Hematopoietic multipotent progenitor cell treated with erythropoietin and hydrocortisone succinate and interleukin-3 and kit ligand, for 15 days (in vitro differentiated cells): Measurements from ENCODE around the gene DUSP7.

Experiments used
- DNase-seq: peaks from one replicate; pipeline ENCODE4 v3.0.0-alpha.2; 2015; ENCODE audit warnings: low spot score

Gene DUSP7

GRCh38 chr3:52028572-52028971 lies 27.8 kb downstream of the DUSP7 start:
- no peak for DNase-seq

GRCh38 chr3:52026041-52026440 lies 30.3 kb downstream of the DUSP7 start:
- no peak for DNase-seq

GRCh38 chr3:52025453-52025852 lies 30.9 kb downstream of the DUSP7 start:
- DNase-seq = no peak

GRCh38 chr3:52024765-52025452 lies 31.5 kb downstream of the DUSP7 start:
- DNase-seq = no peak

- no peak for DNase-seq
Observed at GRCh38 chr3:52023860-52024764, 32.3 kb downstream of the DUSP7 start.

- DNase-seq = no peak
Observed at GRCh38 chr3:52023101-52023770, 33.1 kb downstream of the DUSP7 start.

- no peak for DNase-seq
Observed at GRCh38 chr3:52022323-52023100, 33.9 kb downstream of the DUSP7 start.

- DNase-seq = no peak
Observed at GRCh38 chr3:52021489-52022268, 34.7 kb downstream of the DUSP7 start.

- DNase-seq = no peak
Observed at GRCh38 chr3:52020796-52021195, 35.6 kb downstream of the DUSP7 start.

GRCh38 chr3:52019352-52020080 lies 36.9 kb downstream of the DUSP7 start:
- no peak for DNase-seq

GRCh38 chr3:52018319-52019000 lies 37.9 kb downstream of the DUSP7 start:
- DNase-seq = no peak

- DNase-seq = no peak
Observed at GRCh38 chr3:52017586-52017985, 38.8 kb downstream of the DUSP7 start.

GRCh38 chr3:52015438-52016228 lies 40.7 kb downstream of the DUSP7 start:
- no peak for DNase-seq

- DNase-seq = no peak
Observed at GRCh38 chr3:52014613-52015012, 41.8 kb downstream of the DUSP7 start.

- DNase-seq = no peak
Observed at GRCh38 chr3:52013802-52014598, 42.4 kb downstream of the DUSP7 start.

- DNase-seq = no peak
Observed at GRCh38 chr3:52012699-52013098, 43.7 kb downstream of the DUSP7 start.

GRCh38 chr3:52010431-52010830 lies 45.9 kb downstream of the DUSP7 start:
- no peak for DNase-seq

GRCh38 chr3:52007291-52007690 lies 49.1 kb downstream of the DUSP7 start:
- DNase-seq = no peak
